Skin of body (tissue), 3 donors: Measurements from ENCODE around the gene NGEF. TPM values are rescaled to one million over a fixed set of nuclear protein-coding genes. Genes with fewer than 3 reads are reported as not detected.

Experiments used
- DNase-seq: peaks from one replicate; lab custom pipeline; 2025; lab: John Stamatoyannopoulos, UW
- small RNA-seq: library from RNA; depleted of rRNA; stranded (forward); fragments of <200 nt; gene quantifications from one replicate; pipeline ENCODE3, GENCODE V24; 2014; ENCODE audit warnings: low replicate concordance
- total RNA-seq: library from RNA; depleted of rRNA; stranded (reverse); fragments of >200 nt; gene quantifications from one replicate; pipeline ENCODE4 v1.2.3, GENCODE V29; 2014

The NGEF gene
- total RNA-seq, 1 donor from 2014 or later = 3.9 TPM

GRCh38 chr2:232842689-232843088 lies 170.4 kb downstream of the NGEF start:
- DNase-seq = no peak

GRCh38 chr2:232839411-232840079 lies 173.5 kb downstream of the NGEF start:
- no peak for DNase-seq

GRCh38 chr2:232838406-232838874 lies 174.6 kb downstream of the NGEF start:
- DNase-seq = no peak

- no peak for DNase-seq
These were observed 176.1 kb downstream of the NGEF start for GRCh38 chr2:232836934-232837333.

- no peak for DNase-seq
These were observed 177.3 kb downstream of the NGEF start for GRCh38 chr2:232835687-232836208.

GRCh38 chr2:232833830-232834229 lies 179.2 kb downstream of the NGEF start:
- no peak for DNase-seq

- no peak for DNase-seq
These were observed 181.6 kb downstream of the NGEF start for GRCh38 chr2:232831496-232831895.

GRCh38 chr2:232829988-232830387 lies 183.1 kb downstream of the NGEF start:
- DNase-seq = no peak

Small RNA genes within 50 kb of the gene (small RNA-seq; reads per million reads assigned to genes)
- gene RF00019 = not detected

Other genes starting within 250 kb of the NGEF start
- gene KCNJ13, start 236.7 kb downstream of the NGEF start, total RNA-seq = 0.79 TPM
- 0.30 TPM for gene SNORC, start 143.0 kb downstream of the NGEF start, total RNA-seq
- 1.4 TPM for gene NEU2, start 19.4 kb upstream of the NGEF start, total RNA-seq
- gene INPP5D, start 47.1 kb upstream of the NGEF start, total RNA-seq = 7.6 TPM
- gene ATG16L1, start 238.4 kb upstream of the NGEF start, total RNA-seq = 20.3 TPM